Measurements from ENCODE around the gene CEP112.

Gene CEP112

GRCh38 chr17:65952015-65952414 is 239.9 kb downstream of the CEP112 start:
- no peak for TF ChIP-seq CTCF (IDR thresholded peaks at IDR 0.05; ENCODE audit: extremely low read depth, insufficient read depth, missing control alignments)
- in situ Hi-C loops (cut with MboI; ENCODE audit: low pct_unique_long_range_greater_than_20kb, low sequenced_read_pairs, unreplicated experiment) = no loop called here
- no peak for DNase-seq (ENCODE audit: low spot score)

- TF ChIP-seq CTCF (IDR thresholded peaks at IDR 0.05; ENCODE audit: extremely low read depth, insufficient read depth, missing control alignments) = no peak
- no peak for DNase-seq (ENCODE audit: low spot score)
- in situ Hi-C loops (cut with MboI; ENCODE audit: low pct_unique_long_range_greater_than_20kb, low sequenced_read_pairs, unreplicated experiment) = no loop called here
Observed at GRCh38 chr17:65947831-65948230, 244.1 kb downstream of the CEP112 start.

GRCh38 chr17:65942592-65942991 is 249.3 kb downstream of the CEP112 start:
- in situ Hi-C loops (cut with MboI; ENCODE audit: low pct_unique_long_range_greater_than_20kb, low sequenced_read_pairs, unreplicated experiment) = no loop called here
- TF ChIP-seq CTCF (IDR thresholded peaks at IDR 0.05; ENCODE audit: extremely low read depth, insufficient read depth, missing control alignments) = no peak
- DNase-seq (ENCODE audit: low spot score) = no peak

- TF ChIP-seq CTCF (IDR thresholded peaks at IDR 0.05; ENCODE audit: extremely low read depth, insufficient read depth, missing control alignments) = no peak
- in situ Hi-C loops (cut with MboI; ENCODE audit: low pct_unique_long_range_greater_than_20kb, low sequenced_read_pairs, unreplicated experiment) = no loop called here
- DNase-seq (ENCODE audit: low spot score) = no peak
Observed at GRCh38 chr17:65941356-65941899, 250.5 kb downstream of the CEP112 start.

- in situ Hi-C loops (cut with MboI; ENCODE audit: low pct_unique_long_range_greater_than_20kb, low sequenced_read_pairs, unreplicated experiment) = no loop called here
- TF ChIP-seq CTCF (IDR thresholded peaks at IDR 0.05; ENCODE audit: extremely low read depth, insufficient read depth, missing control alignments) = no peak
- DNase-seq (ENCODE audit: low spot score) = no peak
Observed at GRCh38 chr17:65936013-65936412, 255.9 kb downstream of the CEP112 start.

GRCh38 chr17:65933290-65933689 is 258.6 kb downstream of the CEP112 start:
- TF ChIP-seq CTCF (IDR thresholded peaks at IDR 0.05; ENCODE audit: extremely low read depth, insufficient read depth, missing control alignments) = no peak
- in situ Hi-C loops (cut with MboI; ENCODE audit: low pct_unique_long_range_greater_than_20kb, low sequenced_read_pairs, unreplicated experiment) = no loop called here
- DNase-seq (ENCODE audit: low spot score) = no peak

All from GM13977 (cell line).